ENCODE results near the gene SLCO4A1. TPM values are rescaled to one million over a fixed set of nuclear protein-coding genes. Genes with fewer than 3 reads are reported as not detected.

SLCO4A1 gene
- total and polyA plus RNA-seq, 9 of the 15 experiments (the other 6 are each of a cell fraction or from before 2014, with no cell fraction given), result 1.6 to 21.9 (median 12.8) TPM

DNA sequence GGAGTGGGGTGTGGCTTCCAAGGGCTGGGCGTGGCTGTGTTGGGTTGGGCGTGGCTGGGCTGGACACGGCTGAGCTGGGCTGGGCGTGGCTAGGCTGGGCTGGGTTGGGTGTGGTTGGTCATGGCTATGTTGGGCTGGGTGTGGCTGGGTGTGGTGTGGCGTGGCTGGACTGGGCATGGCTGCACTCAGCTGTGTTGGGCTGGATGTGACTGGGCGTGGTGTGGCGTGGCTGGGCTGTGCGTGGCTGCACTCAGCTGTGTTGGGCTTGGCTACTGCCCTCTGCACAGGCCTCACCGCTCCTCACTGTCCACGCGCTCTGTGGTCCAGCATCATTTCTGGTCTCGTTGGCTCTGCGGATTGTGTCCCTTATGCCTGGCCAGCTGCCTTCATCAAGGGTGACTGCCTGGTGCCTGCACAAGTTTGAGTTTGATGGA, 43.5 kb upstream of the SLCO4A1 start (continued):
- TF ChIP-seq RBM14 (IDR thresholded peaks at IDR 0.05; ENCODE audit: borderline replicate concordance, insufficient read depth, low read depth, low read length) (no peak), ZNF444 (CRISPR knock-in tag; IDR thresholded peaks at IDR 0.05) (no peak), ASH1L (IDR thresholded peaks at IDR 0.05; ENCODE audit: borderline replicate concordance, low read depth, partially characterized antibody) (no peak), LCOR (CRISPR knock-in tag; IDR thresholded peaks at IDR 0.05) (0 out of 2 replicates have a peak, but pooled peaks have one; percentile 56), KLF1 (tag; IDR thresholded peaks at IDR 0.05) (peak; percentile 97), ZKSCAN3 (CRISPR knock-in tag; IDR thresholded peaks at IDR 0.05) (no peak), MTA1 (IDR thresholded peaks at IDR 0.05; ENCODE audit: borderline replicate concordance) (0 out of 2 replicates have a peak, but pooled peaks have one; percentile 56), HIVEP1 (CRISPR knock-in tag; IDR thresholded peaks at IDR 0.05) (no peak), POLR3A (IDR thresholded peaks at IDR 0.05; ENCODE audit: borderline replicate concordance, extremely low read depth, insufficient read depth, insufficient read length) (no peak), ZNF77 (CRISPR knock-in tag; IDR thresholded peaks at IDR 0.05) (no peak), ZNF75A (CRISPR knock-in tag; IDR thresholded peaks at IDR 0.05) (no peak), BRD9 (IDR thresholded peaks at IDR 0.05; ENCODE audit: low read depth, partially characterized antibody) (no peak), CTCF (IDR thresholded peaks at IDR 0.05 in 2 of 3, conservative IDR thresholded peaks at IDR 0.05 in 1 of 3; ENCODE audit: insufficient read depth in 2 of 3, low read depth in 1 of 3, low read length in 3 of 3) (no peak), EHMT2 (IDR thresholded peaks at IDR 0.05) (peak; percentile 71), ZNF121 (CRISPR knock-in tag; conservative IDR thresholded peaks at IDR 0.05) (no peak), NCOR1 (IDR thresholded peaks at IDR 0.05) (no peak), ZNF263 (CRISPR knock-in tag; IDR thresholded peaks at IDR 0.05; ENCODE audit: borderline replicate concordance) (no peak), THRAP3 (IDR thresholded peaks at IDR 0.05; ENCODE audit: borderline replicate concordance) (no peak), SIN3B (IDR thresholded peaks at IDR 0.05; ENCODE audit: low read depth) (no peak), ZNF766 (CRISPR knock-in tag; conservative IDR thresholded peaks at IDR 0.05) (no peak), NR2C2 (CRISPR knock-in tag; IDR thresholded peaks at IDR 0.05) (no peak), NR2C2 (tag; IDR thresholded peaks at IDR 0.05) (no peak), CAMTA2 (CRISPR knock-in tag; conservative IDR thresholded peaks at IDR 0.05) (no peak), MAX (CRISPR knock-in tag; IDR thresholded peaks at IDR 0.05) (peak; percentile 81), RBM34 (IDR thresholded peaks at IDR 0.05; ENCODE audit: borderline replicate concordance, insufficient read depth, low read length) (no peak), ZNF511 (CRISPR knock-in tag; IDR thresholded peaks at IDR 0.05) (peak; percentile 53; the same call in 1 of the 2 replicates), NR3C1 (CRISPR knock-in tag; IDR thresholded peaks at IDR 0.05) (no peak), SIX5 (IDR thresholded peaks at IDR 0.05; ENCODE audit: borderline replicate concordance in 1 of 2, insufficient read depth in 1 of 2, low read depth in 1 of 2, low read length in 2 of 2) (no peak)
- TF ChIP-seq, protein P1, sequence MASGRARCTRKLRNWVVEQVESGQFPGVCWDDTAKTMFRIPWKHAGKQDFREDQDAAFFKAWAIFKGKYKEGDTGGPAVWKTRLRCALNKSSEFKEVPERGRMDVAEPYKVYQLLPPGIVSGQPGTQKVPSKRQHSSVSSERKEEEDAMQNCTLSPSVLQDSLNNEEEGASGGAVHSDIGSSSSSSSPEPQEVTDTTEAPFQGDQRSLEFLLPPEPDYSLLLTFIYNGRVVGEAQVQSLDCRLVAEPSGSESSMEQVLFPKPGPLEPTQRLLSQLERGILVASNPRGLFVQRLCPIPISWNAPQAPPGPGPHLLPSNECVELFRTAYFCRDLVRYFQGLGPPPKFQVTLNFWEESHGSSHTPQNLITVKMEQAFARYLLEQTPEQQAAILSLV (tag; IDR thresholded peaks at IDR 0.05), result no peak

Measured in K562 (cell line).